ENCODE measurements around the gene EMILIN2. TPM values are rescaled to one million over a fixed set of nuclear protein-coding genes. Genes with fewer than 3 reads are reported as not detected.

EMILIN2 gene
- total RNA-seq, 3 donors from 2014 or later, result 13.3 to 19.6 (median 18.3) TPM

GRCh38 chr18:2879889-2880288, 33.1 kb downstream of the EMILIN2 start:
- TF ChIP-seq CTCF (IDR thresholded peaks at IDR 0.05), result no peak
- DNase-seq (no peak), ATAC-seq (no peak)
- Histone ChIP-seq H3K9me3 (no peaks in the 10 kb centered on the region), H3K36me3 (ENCODE audit: low read depth) (no peaks in the 10 kb centered on the region), H3K4me3 (no peak overlapping the region), H3K4me1 (ENCODE audit: low read depth) (no peaks in the 10 kb centered on the region)
- intact Hi-C loops (cut with DNase I, micrococcal nuclease), result no loop called here

DNA sequence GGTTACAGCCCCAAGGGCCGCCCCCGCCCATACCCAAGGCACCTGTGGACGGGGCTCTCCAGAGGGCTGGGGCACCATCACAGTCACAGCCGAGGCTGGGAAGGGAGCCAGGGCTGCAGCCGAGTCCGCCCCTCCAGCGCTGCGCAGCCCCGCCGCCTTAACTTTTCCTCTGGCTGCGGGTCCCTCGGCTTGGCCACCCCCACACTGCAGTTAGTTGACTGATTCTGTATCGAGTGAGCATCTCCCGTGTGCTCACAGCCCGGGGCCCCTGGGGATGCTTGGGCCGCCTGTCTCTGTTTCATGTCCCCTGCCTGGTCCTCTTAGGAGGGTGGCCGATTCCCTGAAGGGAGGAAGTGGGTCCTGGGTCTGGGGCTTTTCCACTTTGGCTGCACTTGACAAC, 33.7 kb downstream of the EMILIN2 start:
- Histone ChIP-seq H3K4me1 (ENCODE audit: low read depth) (no peaks in the 10 kb centered on the region), H3K36me3 (ENCODE audit: low read depth) (no peaks in the 10 kb centered on the region), H3K9me3 (no peaks in the 10 kb centered on the region), H3K4me3 (no peak overlapping the region)
- intact Hi-C loops (cut with DNase I, micrococcal nuclease), result no loop called here
- ATAC-seq, result no peak
- DNase-seq, result no peak
- no peak for TF ChIP-seq CTCF (IDR thresholded peaks at IDR 0.05)

DNA sequence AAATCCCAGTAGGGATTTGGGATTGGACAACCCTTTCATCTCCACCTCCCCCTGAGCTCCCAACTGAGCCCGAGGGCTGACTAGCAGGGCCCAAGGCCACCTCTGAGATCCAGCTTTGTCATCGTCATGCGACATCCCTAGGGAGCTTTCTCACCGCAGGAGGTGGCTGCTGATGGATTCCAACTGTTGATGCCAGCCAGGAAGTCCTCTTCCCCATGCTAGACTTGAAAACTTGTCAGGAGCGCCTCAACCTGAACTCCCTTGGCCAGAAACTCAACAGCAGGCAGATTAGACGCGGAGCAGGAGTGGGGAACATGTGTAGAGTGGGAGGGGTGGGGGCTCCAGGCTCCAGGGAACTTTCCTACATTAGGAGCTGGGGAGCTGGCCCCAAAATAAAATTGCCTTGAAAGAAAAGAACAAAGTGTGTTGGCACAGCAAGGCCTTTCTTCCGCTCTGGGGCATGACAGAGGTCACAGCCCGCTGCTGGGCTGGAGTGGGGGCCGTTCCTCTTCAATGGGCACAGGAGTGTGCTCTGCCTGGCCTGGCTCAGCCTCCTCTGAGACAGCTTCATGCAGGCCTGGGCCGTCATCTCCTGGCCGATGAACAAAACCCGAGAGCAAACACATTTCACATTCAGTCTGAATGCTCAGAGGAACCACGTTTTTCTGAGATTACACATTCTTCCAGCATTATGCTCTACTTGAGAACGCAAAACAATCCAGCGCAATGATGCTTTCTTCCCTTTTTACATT, 34.5 kb downstream of the EMILIN2 start:
- no peaks in the 10 kb centered on the region for H3K36me3 ChIP-seq (ENCODE audit: low read depth)
- H3K9me3 ChIP-seq, result no peaks in the 10 kb centered on the region
- no peak overlapping the region for H3K4me3 ChIP-seq
- intact Hi-C loops (cut with DNase I, micrococcal nuclease), result no loop called here
- no peaks in the 10 kb centered on the region for H3K4me1 ChIP-seq (ENCODE audit: low read depth)
- ATAC-seq (peak; percentile 50), DNase-seq (peak in 2 of 3 donors; percentile 39 to 62)
- no peak for TF ChIP-seq CTCF (IDR thresholded peaks at IDR 0.05)

DNA sequence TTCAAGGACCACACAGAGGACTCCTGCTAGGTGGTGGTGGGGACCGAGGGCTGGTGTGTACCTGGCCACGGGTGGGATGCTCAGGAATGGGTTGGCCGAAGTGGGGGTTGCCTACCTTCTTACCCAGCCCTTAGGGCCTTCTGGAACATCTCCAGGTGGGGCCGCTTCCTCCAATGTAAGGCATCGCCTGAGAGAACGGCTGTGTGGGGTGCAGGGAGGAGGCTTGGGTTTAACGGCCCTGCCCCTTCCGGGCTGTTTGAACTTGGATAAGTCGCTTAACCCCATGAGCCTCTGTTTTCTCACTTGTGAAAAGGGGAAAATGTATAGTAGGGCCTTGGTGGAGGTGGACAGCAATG, 35.0 kb downstream of the EMILIN2 start:
- no peak for TF ChIP-seq CTCF (IDR thresholded peaks at IDR 0.05)
- H3K4me1 ChIP-seq (ENCODE audit: low read depth), result no peaks in the 10 kb centered on the region
- no peaks in the 10 kb centered on the region for H3K9me3 ChIP-seq
- intact Hi-C loops (cut with DNase I, micrococcal nuclease), result no loop called here
- peak; percentile 41 for ATAC-seq
- H3K4me3 ChIP-seq, result no peak overlapping the region
- H3K36me3 ChIP-seq (ENCODE audit: low read depth), result no peaks in the 10 kb centered on the region
- no peak for DNase-seq

- no peaks in the 10 kb centered on the region for H3K4me1 ChIP-seq (ENCODE audit: low read depth)
- no peak for TF ChIP-seq CTCF (IDR thresholded peaks at IDR 0.05)
- H3K36me3 ChIP-seq (ENCODE audit: low read depth), result no peaks in the 10 kb centered on the region
- no peak overlapping the region for H3K4me3 ChIP-seq
- H3K9me3 ChIP-seq, result no peaks in the 10 kb centered on the region
- intact Hi-C loops (cut with DNase I, micrococcal nuclease), result no loop called here
- ATAC-seq (no peak), DNase-seq (no peak)
Observed at GRCh38 chr18:2882201-2882600, 35.4 kb downstream of the EMILIN2 start.
